Brain pericyte (primary cell): ENCODE data around the gene TUBB4A.
"Not testable (repeated sequence)": the region's sequence is repeated elsewhere in the genome, so short reads cannot be mapped to it uniquely, and the experiment has no call there.

ENCODE experiments used
- DNase-seq: peaks from one replicate; pipeline ENCODE4 v3.0.0-alpha.2; 2012; ENCODE audit warnings: low read depth, low spot score

The TUBB4A gene

DNA sequence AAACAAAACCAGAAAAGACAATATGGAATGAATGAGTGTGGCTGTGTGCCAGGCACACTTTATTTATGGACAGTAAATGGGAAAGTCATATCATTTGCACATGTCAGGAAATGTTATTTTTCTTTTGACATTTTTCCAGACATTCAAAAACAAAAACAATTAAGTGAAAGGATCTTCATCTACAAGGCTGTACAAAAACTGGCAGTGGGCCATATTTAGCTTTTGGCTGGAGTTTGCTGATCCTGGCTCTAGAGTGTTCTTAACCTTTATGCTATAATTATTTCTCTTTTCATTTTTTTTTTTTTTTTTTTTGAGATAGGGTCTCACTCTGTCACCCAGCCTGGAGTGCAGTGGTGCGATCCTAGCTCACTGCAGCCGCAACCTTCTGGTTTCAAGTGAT lies 22.2 kb upstream of the TUBB4A start:
- no peak for DNase-seq

DNA sequence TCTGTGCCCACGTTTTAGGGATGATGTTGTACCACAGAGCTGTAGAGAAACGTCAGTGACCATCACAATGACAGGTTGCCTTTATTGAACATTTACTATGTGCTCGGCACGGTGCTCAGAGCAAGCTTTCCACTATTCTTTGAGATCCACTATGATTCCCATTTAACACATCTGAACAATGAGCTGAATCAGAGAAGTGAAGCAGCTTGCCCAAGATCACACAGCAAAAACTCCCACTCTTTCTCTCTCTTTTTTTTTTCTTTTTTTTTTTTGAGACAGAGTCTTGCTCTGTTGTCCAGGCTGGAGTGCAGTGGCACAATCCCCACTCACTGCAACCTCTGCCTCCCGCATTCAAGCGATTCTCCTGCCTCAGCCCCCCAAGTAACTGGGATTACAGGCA lies 20.6 kb upstream of the TUBB4A start:
- no peak for DNase-seq

GRCh38 chr19:6521718-6522646 lies 19.9 kb upstream of the TUBB4A start:
- DNase-seq = no peak

GRCh38 chr19:6519289-6519688 lies 17.2 kb upstream of the TUBB4A start:
- DNase-seq = no peak

GRCh38 chr19:6518145-6518911 lies 16.2 kb upstream of the TUBB4A start:
- no peak for DNase-seq

- no peak for DNase-seq
These were observed 14.7 kb upstream of the TUBB4A start for GRCh38 chr19:6516659-6517291.

- peak; percentile 71 for DNase-seq
These were observed 14.0 kb upstream of the TUBB4A start for GRCh38 chr19:6516018-6516658.

DNA sequence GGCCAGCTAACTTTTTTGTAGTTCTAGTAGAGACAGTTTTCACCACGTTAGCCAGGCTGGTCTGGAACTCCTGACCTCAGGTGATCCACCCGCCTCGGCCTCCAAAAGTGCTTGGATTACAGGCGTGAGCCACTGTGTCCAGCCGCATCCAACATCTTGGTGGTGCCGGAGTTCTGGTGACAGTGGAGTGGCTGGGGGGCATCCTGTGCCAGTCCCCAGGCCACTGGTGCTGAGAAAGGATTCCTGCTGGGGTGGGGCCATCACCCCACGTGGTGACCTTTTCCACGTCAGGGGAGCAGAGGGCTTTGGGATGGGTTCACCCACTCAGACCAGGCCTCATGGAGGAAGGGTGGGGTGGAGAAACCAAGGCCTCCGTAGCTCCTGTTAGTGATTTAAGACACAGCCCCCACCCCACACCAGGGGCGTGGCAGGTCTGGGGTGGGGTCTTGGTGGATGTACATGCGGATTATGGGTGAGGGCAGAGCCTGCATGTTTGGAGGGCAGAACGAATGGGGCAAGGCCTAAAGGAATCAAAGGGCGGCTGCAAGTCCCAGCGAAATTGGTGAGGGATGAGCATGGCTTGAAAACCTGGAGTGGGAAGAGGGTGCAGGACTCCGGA lies 12.9 kb upstream of the TUBB4A start:
- no peak for DNase-seq

DNA sequence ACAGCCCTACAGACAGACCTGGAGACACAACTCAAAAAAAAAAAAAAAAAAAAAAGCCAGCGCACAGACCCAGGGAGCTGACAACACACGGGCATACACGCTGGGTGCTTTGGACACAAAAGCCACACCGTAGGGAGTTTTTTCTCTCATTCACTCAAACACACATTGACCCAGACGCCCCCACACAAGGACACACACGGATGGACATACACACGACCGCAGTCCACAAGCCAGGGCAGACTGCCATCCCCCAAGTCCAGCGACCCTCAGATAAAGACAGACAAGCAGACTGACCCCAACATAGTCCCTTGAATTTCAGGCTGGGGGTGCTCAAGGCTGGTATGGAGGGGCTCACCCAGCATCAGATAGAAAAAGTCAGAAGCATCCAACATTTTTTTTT lies 12.0 kb upstream of the TUBB4A start:
- no peak for DNase-seq

- DNase-seq = no peak
These were observed 8.5 kb upstream of the TUBB4A start for GRCh38 chr19:6510618-6511017.

GRCh38 chr19:6509118-6509971 lies 7.2 kb upstream of the TUBB4A start:
- no peak for DNase-seq

DNA sequence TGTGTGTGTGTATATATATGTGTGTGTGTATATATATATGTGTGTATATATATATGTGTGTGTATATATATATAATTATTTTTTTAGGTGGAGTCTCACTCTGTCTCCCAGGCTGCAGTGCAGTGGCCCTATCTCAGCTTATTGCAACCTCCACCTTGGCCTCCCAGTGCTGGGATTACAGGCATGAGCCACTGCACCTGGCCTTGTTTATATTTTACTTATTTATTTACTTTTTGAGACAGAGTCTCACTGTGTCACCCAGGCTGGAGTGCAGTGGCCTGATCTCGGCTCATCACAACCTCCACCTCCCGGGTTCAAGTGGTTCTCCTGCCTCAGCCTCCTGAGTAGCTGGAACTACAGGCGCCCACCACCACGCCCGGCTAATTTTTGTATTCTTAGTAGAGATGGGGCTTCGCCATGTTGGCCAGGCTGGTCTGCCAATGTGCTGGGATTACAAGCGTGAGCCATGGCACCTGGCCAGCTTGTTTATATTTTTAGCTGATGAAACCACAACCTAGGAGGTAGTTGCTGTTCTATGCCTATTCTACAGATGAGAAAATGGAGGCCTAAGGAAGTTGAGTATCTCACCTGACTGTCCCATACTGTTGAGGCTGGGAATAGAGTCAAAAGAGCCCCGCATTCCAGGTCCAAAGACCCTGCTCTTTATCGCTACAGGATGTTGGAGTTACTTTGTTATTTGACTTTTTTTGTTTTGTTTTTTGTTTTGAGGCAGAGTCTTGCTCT lies 6.1 kb upstream of the TUBB4A start:
- DNase-seq = not testable (repeated sequence)

DNA sequence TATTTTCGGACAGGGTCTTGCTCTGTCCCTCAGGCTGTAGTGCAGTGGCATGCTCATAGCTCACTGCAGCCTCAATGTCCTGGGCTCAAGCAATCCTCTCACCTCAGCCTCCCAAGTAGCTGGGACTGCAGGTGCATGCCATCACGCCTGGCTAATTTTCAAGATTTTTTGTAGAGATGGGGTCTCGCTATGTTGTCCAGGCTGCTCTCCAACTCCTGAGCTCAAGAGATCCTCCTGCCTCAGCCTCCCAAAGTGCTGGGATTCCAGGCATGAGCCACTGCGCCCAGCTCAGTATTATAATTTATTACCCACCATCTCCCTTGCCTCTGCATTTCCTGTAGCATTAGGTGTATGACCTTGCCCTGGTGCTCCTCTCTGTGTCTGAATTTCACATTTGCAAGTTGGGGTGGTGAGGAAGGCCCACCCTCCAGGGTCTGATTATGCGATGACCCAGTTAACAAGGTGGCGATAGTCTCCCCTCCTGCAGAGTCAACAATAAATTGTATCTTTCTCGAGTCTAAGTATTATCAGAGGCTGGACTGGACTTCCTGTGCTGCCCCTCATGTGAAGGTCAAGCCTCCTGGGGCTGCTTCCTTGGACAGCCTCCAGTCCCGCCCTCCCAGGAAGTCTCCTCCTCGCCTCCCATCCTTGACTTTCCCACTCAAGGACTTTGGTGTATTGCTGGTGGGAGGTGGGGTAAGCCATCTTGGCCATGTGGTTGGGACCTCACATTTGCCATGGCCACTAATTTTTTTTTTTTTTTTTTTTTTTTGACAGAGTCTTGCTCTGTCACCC lies 1.5 kb upstream of the TUBB4A start:
- no peak for DNase-seq

- DNase-seq = no peak
These were observed 1.0 kb downstream of the TUBB4A start for GRCh38 chr19:6500837-6501739.

- DNase-seq = no peak
These were observed 2.9 kb downstream of the TUBB4A start for GRCh38 chr19:6499052-6499790.

- DNase-seq = no peak
These were observed 3.6 kb downstream of the TUBB4A start for GRCh38 chr19:6498294-6499036.
